B cell (primary cell): Measurements from ENCODE around the gene PEX16. TPM values are rescaled to one million over a fixed set of nuclear protein-coding genes. Genes with fewer than 3 reads are reported as not detected.

Experiments used
- ATAC-seq: fragments of 200-7000 bp; cut with Tn5 transposase; one replicate; pipeline ENCODE4 v1.10.0; 2021; ENCODE audit warnings: low read depth, mild to moderate bottlenecking, moderate number of reproducible peaks, moderate library complexity
- CTCF ChIA-PET: fragments of 350-600 bp; sonication (Branson Sonifier 250); formaldehyde crosslinking; loops from one replicate; lab custom pipeline; 2021; ENCODE audit warnings: antibody characterized with exemption, inconsistent platforms; lab: Charles Lee
- POLR2A ChIA-PET: fragments of 350-600 bp; sonication (Branson Sonifier 250); formaldehyde crosslinking; loops from one replicate; lab custom pipeline; 2021; ENCODE audit warnings: antibody characterized with exemption; lab: Charles Lee
- DNase-seq: peaks from one replicate; pipeline ENCODE4 v3.0.0; 2013
- H2AFZ ChIP-seq: 2 replicates; pipeline ENCODE4 v1.6.1; 2012; ENCODE audit warnings: mild to moderate bottlenecking, low read depth, low read length; ENCODE audit not compliant: insufficient read depth, poor library complexity, severe bottlenecking
- H3K27ac ChIP-seq, 2 donors: 1 replicate in 1 of 2; 2 replicates in 1 of 2; pipeline ENCODE4 v1.5.1; 2012 to 2013; ENCODE audit warnings: low read length in 2 of 2, mild to moderate bottlenecking in 2 of 2, moderate library complexity in 1 of 2
- H3K27me3 ChIP-seq, 4 experiments: fragments of 200-600 bp in 1 of 4; sonication (generic) in 1 of 4; replicated peaks in 1 of 4; 1 replicate in 2 of 4; 2 replicates in 2 of 4; pipeline versions ENCODE4 v1.6.1 to v1.7.0; 2013 to 2016; ENCODE audit warnings: low read length in 3 of 4, mild to moderate bottlenecking in 2 of 4, mixed read lengths in 1 of 4, moderate library complexity in 1 of 4; ENCODE audit not compliant: insufficient read depth in 4 of 4, control insufficient read depth in 3 of 4; ENCODE audit errors: control extremely low read depth in 1 of 4
- H3K36me3 ChIP-seq, 2 experiments: replicated peaks in 1 of 2; 1 replicate in 1 of 2; 2 replicates in 1 of 2; pipeline versions ENCODE4 v1.6.1 to v1.7.1; 2013; ENCODE audit warnings: low read length in 1 of 2; ENCODE audit not compliant: insufficient read depth in 2 of 2, control insufficient read depth in 1 of 2; ENCODE audit errors: control extremely low read depth in 1 of 2, extremely low read depth in 1 of 2
- H3K4me1 ChIP-seq, 2 donors: fragments of 200-600 bp in 1 of 2; sonication (generic) in 1 of 2; 1 replicate in 1 of 2; 2 replicates in 1 of 2; pipeline versions ENCODE4 v1.5.1 to v1.6.1; 2013 to 2017; ENCODE audit warnings: low read length in 2 of 2; ENCODE audit not compliant: control insufficient read depth in 2 of 2, insufficient read depth in 2 of 2
- H3K4me2 ChIP-seq: replicated peaks from 2 replicates; pipeline ENCODE3; 2012; ENCODE audit warnings: mild to moderate bottlenecking, low read depth, low read length; ENCODE audit not compliant: poor library complexity, severe bottlenecking
- H3K4me3 ChIP-seq, 5 experiments: fragments of 200-600 bp in 1 of 5; sonication (generic) in 1 of 5; 1 replicate in 3 of 5; 2 replicates in 2 of 5; pipeline versions ENCODE4 v1.5.1 to v1.7.0; 2011 to 2016; ENCODE audit warnings: low read length in 4 of 5, mild to moderate bottlenecking in 4 of 5, low read depth in 2 of 5, control low read depth in 1 of 5, moderate library complexity in 1 of 5; ENCODE audit not compliant: insufficient read depth in 1 of 5; ENCODE audit errors: control extremely low read depth in 1 of 5, extremely low read depth in 1 of 5
- H3K79me2 ChIP-seq: fragments of 200-600 bp; sonication (generic); one replicate; pipeline ENCODE4 v1.6.0; 2016; ENCODE audit warnings: low read length; ENCODE audit not compliant: control insufficient read depth, insufficient read depth
- H3K9ac ChIP-seq: fragments of 200-600 bp; sonication (generic); 2 replicates; pipeline ENCODE4 v1.6.1; 2017; ENCODE audit warnings: mild to moderate bottlenecking, low read length, moderate library complexity
- H3K9me3 ChIP-seq, 3 donors: one replicate each; pipeline versions ENCODE4 v1.6.1 to v1.7.1; 2013; ENCODE audit warnings: low read length in 2 of 3; ENCODE audit not compliant: control insufficient read depth in 2 of 3, insufficient read depth in 1 of 3; ENCODE audit errors: control extremely low read depth in 1 of 3
- H4K20me1 ChIP-seq: 2 replicates; pipeline ENCODE4 v1.6.0; 2012; ENCODE audit warnings: mild to moderate bottlenecking, low read length; ENCODE audit not compliant: insufficient read depth, control insufficient read depth, poor library complexity, severe bottlenecking
- H3K27ac Mint-ChIP-seq: one replicate; pipeline ENCODE4 v1.8.0; 2021; ENCODE audit warnings: mixed read lengths
- H3K27me3 Mint-ChIP-seq: one replicate; pipeline ENCODE4 v1.8.0; 2021; ENCODE audit warnings: mixed read lengths
- H3K4me1 Mint-ChIP-seq: one replicate; pipeline ENCODE4 v1.8.0; 2021; ENCODE audit warnings: mixed read lengths
- H3K4me3 Mint-ChIP-seq: one replicate; pipeline ENCODE4 v1.8.0; 2021; ENCODE audit warnings: mixed read lengths
- H3K9me3 Mint-ChIP-seq: one replicate; pipeline ENCODE4 v1.8.0; 2022; ENCODE audit warnings: mixed read lengths; ENCODE audit not compliant: insufficient read depth
- CTCF ChIP-seq: fragments of 200-600 bp; IDR thresholded peaks from one replicate; pipeline ENCODE4 v1.8.0; 2022; ENCODE audit warnings: antibody characterized with exemption, mild to moderate bottlenecking
- EZH2 ChIP-seq: IDR thresholded peaks from 2 replicates; pipeline ENCODE4 v1.6.1; 2012; ENCODE audit warnings: borderline replicate concordance, low read depth, mild to moderate bottlenecking, moderate library complexity, low read length; ENCODE audit not compliant: insufficient read depth, poor library complexity, severe bottlenecking
- WGBS: methylation state at CpG from one replicate; pipeline ENCODE4 v1.1.5; 2013; ENCODE audit warnings: missing lambda C conversion rate; ENCODE audit not compliant: insufficient coverage; 5-methylcytosine and 5-hydroxymethylcytosine counted together
- intact Hi-C: fragments of 100-400 bp; cut with micrococcal nuclease; formaldehyde crosslinking; loops from one replicate; pipeline ENCODE4 v1.10.0; 2022
- polyA plus RNA-seq: library from polyadenylated mRNA; depleted of rRNA; stranded (reverse); fragments of >200 nt; gene quantifications from 2 replicates; pipeline ENCODE4 v1.2.3, GENCODE V29; 2012
- total RNA-seq, 2 donors: library from RNA; stranded (reverse); fragments of 120-200 nt in 1 of 2; gene quantifications; 1 replicate in 1 of 2; 2 replicates in 1 of 2; pipeline versions ENCODE4 v1.2.3 to v1.2.4, GENCODE V29; 2013 to 2022

PEX16 gene
- total and polyA plus RNA-seq, 2 donors (not counting 1 experiment from before 2014, with no cell fraction given): 89.4 to 107 TPM

DNA sequence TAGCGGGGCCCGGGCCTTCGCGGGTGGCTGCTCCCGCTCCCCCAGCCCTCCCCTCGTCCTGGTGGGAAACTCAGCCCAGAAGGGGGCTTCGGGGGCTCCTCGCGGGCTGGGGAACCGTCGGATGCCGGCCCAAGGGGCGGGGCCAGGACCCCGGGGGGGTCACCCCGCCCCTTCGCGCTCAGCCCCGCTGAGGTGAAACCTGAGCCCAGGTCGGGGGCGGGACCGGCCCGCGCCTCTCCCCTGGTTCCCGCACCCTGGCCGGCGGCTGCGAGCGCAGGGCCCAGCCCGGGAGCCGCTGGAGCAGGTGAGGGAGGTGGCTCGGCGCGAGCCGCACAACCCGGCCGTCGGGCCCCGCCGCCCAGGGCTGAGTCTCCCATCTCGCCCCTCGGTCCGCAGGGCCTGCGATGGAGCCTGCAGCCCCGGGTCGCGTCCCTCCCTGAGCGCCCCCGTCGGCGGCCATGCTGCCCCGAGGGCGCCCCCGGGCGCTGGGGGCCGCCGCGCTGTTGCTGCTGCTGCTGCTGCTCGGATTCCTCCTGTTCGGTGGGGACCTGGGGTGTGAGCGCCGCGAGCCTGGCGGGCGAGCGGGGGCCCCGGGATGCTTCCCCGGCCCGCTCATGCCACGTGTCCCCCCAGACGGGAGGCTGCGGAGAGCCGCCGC is 4.9 kb upstream of the PEX16 start, which contains the start of gene LARGE2:
TSS of gene LARGE2 (plus strand) at position 232 of the 658 bp plus-strand sequence. CDS start at position 459, 227 bp downstream.
- Histone ChIP-seq H3K4me3 (peak within 1 kb of the TSS; percentile 48 to 92 (median 82)), H3K9ac (peak within 1 kb of the TSS; percentile 77), H3K4me2 (peak within 1 kb of the TSS; percentile 79), H3K27me3 (no peaks in the 10 kb centered on the region), H3K79me2 (peaks cover 63% of the 10 kb centered on the region), H2AFZ (peak within 1 kb of the TSS; percentile 81), H4K20me1 (peaks cover 14% of the 10 kb centered on the region), H3K4me1 (peaks cover 55 to 77% of the 10 kb centered on the region in 2 donors), H3K9me3 (no peaks in the 10 kb centered on the region), H3K27ac (peak within 1 kb of the TSS; percentile 44 to 62), H3K36me3 (peaks cover 0 to 28% of the 10 kb centered on the region in 2 experiments)
- intact Hi-C loops: loop anchor here (2.0 kb wide), 1 partner anchor 42 kb away; no protein-coding TSS in a partner anchor
- Mint-ChIP-seq H3K4me3 (peak within 1 kb of the TSS; percentile 98), H3K27me3 (no peaks in the 10 kb centered on the region), H3K4me1 (peaks cover 75% of the 10 kb centered on the region), H3K9me3 (no peaks in the 10 kb centered on the region), H3K27ac (peak within 1 kb of the TSS; percentile 96)
- CTCF ChIA-PET: interaction anchor here (1.0 to 9.6 kb wide), 7 partner anchors 12 to 88 kb away, joined by 3 to 98 read pairs (median 8); partner anchors contain the start of gene CRY2
- peak; percentile 15 for ATAC-seq
- no peak for TF ChIP-seq CTCF
- no peak for TF ChIP-seq EZH2
- under 1% methylated on average over 73 of the region's 73 CpGs for WGBS
- POLR2A ChIA-PET: interaction anchor here (0.6 to 9.1 kb wide), 4 partner anchors 12 to 75 kb away, joined by 3 to 162 read pairs (median 3); partner anchors contain the start of gene CRY2
- DNase-seq: peak; percentile 74
